ENCODE data around the gene KNCN. TPM values are rescaled to one million over a fixed set of nuclear protein-coding genes. Genes with fewer than 3 reads are reported as not detected.

Gene KNCN
- total and polyA plus RNA-seq, 2 donors (not counting 1 experiment from before 2014, with no cell fraction given) = not detected

DNA sequence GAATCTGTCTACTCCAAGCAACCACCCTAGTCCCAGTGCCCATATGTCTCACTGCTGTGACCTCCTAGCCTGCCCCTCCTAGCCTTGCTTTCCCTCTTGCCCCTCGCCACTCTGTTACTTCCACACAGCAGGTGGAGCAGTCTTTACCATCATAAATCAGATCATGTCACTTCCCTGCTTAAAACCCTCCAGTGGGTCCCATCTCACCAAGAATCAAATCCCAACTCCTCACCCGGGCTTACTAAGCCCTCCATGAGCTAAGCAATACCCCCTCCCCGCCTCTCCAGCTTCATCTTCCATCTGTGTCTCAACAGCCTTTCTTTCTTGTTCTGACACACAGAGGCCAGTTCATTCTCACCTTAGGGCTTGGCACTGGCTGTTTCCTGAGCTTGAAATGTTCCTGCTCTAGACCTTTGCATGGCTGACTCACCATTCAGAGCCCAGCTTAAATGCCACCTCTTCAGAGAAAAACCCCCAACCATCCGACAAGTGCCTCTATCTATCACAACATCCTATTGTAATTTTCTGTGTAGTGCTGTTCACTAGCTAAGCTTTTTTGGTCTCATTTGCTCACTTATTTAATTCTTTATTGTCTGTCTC lies 22.3 kb downstream of the KNCN start:
- peaks cover 3% of the 10 kb centered on the region for H3K4me1 Mint-ChIP-seq
- no peaks in the 10 kb centered on the region for H3K79me2 ChIP-seq (ENCODE audit: control insufficient read depth, insufficient read depth, low read length)
- no peak overlapping the region for H3K27ac Mint-ChIP-seq
- no peaks in the 10 kb centered on the region for H3K9me3 ChIP-seq (ENCODE audit: control extremely low read depth in 1 of 3, control insufficient read depth in 2 of 3, insufficient read depth in 1 of 3, low read length in 2 of 3)
- H4K20me1 ChIP-seq (ENCODE audit: control insufficient read depth, insufficient read depth, low read length, poor library complexity, severe bottlenecking) = no peaks in the 10 kb centered on the region
- WGBS (ENCODE audit: insufficient coverage) = 66% methylated on average over 3 of the region's 4 CpGs
- no peak overlapping the region for H3K4me3 ChIP-seq (ENCODE audit: control extremely low read depth in 1 of 5, extremely low read depth in 1 of 5, insufficient read depth in 1 of 5, low read depth in 2 of 5, low read length in 4 of 5)
- intact Hi-C loops (cut with micrococcal nuclease) = loop anchor here (2.0 kb wide), 1 partner anchor 52 kb away; no protein-coding TSS in a partner anchor
- no peak for TF ChIP-seq EZH2 (IDR thresholded peaks at IDR 0.05; ENCODE audit: borderline replicate concordance, insufficient read depth, low read depth, low read length, poor library complexity, severe bottlenecking)
- TF ChIP-seq, protein P1, sequence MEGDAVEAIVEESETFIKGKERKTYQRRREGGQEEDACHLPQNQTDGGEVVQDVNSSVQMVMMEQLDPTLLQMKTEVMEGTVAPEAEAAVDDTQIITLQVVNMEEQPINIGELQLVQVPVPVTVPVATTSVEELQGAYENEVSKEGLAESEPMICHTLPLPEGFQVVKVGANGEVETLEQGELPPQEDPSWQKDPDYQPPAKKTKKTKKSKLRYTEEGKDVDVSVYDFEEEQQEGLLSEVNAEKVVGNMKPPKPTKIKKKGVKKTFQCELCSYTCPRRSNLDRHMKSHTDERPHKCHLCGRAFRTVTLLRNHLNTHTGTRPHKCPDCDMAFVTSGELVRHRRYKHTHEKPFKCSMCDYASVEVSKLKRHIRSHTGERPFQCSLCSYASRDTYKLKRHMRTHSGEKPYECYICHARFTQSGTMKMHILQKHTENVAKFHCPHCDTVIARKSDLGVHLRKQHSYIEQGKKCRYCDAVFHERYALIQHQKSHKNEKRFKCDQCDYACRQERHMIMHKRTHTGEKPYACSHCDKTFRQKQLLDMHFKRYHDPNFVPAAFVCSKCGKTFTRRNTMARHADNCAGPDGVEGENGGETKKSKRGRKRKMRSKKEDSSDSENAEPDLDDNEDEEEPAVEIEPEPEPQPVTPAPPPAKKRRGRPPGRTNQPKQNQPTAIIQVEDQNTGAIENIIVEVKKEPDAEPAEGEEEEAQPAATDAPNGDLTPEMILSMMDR (IDR thresholded peaks at IDR 0.05) = no peak
- H3K4me1 ChIP-seq (ENCODE audit: control insufficient read depth in 2 of 2, insufficient read depth in 2 of 2, low read length in 2 of 2) = peaks cover 0 to 6% of the 10 kb centered on the region in 2 donors
- POLR2A ChIA-PET = interaction anchor here (0.6 kb wide), 1 partner anchor 57 kb away, joined by 4 read pairs; no protein-coding TSS in a partner anchor
- H3K4me3 Mint-ChIP-seq = no peak overlapping the region
- CTCF ChIA-PET = interaction anchor here (0.6 to 8.2 kb wide), 12 partner anchors 10 to 198 kb away, joined by 3 to 122 read pairs (median 4); no protein-coding TSS in a partner anchor
- H3K27me3 Mint-ChIP-seq = peaks cover 63% of the 10 kb centered on the region
- H3K9me3 Mint-ChIP-seq (ENCODE audit: insufficient read depth) = no peaks in the 10 kb centered on the region
- DNase-seq = no peak
- no peak overlapping the region for H3K4me2 ChIP-seq (replicated peaks; ENCODE audit: low read depth, low read length, poor library complexity, severe bottlenecking)
- no peaks in the 10 kb centered on the region for H3K36me3 ChIP-seq (replicated peaks in 1 of 2; ENCODE audit: control extremely low read depth in 1 of 2, control insufficient read depth in 1 of 2, extremely low read depth in 1 of 2, insufficient read depth in 2 of 2, low read length in 1 of 2)
- H3K27me3 ChIP-seq (replicated peaks in 1 of 4; ENCODE audit: control extremely low read depth in 1 of 4, control insufficient read depth in 3 of 4, insufficient read depth in 4 of 4, low read length in 3 of 4) = peaks cover 0 to 45% (median 13%) of the 10 kb centered on the region in 4 experiments
- H3K9ac ChIP-seq (ENCODE audit: low read length) = no peak overlapping the region
- ATAC-seq (ENCODE audit: low read depth) = no peak
- no peak overlapping the region for H2AFZ ChIP-seq (ENCODE audit: insufficient read depth, low read depth, low read length, poor library complexity, severe bottlenecking)
- H3K27ac ChIP-seq (ENCODE audit: low read length in 2 of 2) = no peak overlapping the region

DNA sequence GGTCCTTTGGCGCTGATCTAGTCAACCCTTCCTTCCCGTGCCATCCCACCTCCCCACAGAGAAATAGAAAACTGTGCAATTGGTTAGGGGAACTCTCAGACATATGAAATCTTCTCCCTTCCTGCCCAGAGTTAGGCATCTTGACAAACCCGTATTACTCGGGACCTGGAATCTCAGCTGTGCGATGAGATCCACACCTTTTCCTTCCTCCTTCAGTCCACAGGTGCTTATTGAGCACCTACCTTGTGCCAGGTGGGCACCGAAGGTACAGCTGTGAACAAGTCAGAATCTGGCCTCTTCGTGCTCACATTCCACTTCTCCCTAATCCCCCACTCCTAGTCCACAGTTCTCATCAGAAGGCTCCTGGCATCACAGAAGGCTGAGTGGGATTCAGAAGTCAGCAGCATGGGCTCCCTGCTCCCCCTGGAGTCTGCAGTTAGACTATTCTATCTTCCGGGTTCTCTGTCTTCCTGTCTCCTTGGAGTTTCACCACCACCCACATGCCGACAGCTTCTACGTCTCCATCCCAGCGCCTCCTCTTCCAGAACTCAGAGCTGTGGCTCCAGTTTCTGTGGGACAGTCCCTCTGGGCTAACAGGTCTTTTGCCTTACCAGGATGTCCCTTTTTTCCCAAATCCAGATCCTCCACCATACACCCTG lies 23.0 kb downstream of the KNCN start:
- TF ChIP-seq, protein P1 (IDR thresholded peaks at IDR 0.05) = no peak
- no peak for TF ChIP-seq EZH2 (IDR thresholded peaks at IDR 0.05; ENCODE audit: borderline replicate concordance, insufficient read depth, low read depth, low read length, poor library complexity, severe bottlenecking)
- Histone ChIP-seq H3K4me1 (ENCODE audit: control insufficient read depth in 2 of 2, insufficient read depth in 2 of 2, low read length in 2 of 2) (peaks cover 0 to 1% of the 10 kb centered on the region in 2 donors), H3K36me3 (replicated peaks in 1 of 2; ENCODE audit: control extremely low read depth in 1 of 2, control insufficient read depth in 1 of 2, extremely low read depth in 1 of 2, insufficient read depth in 2 of 2, low read length in 1 of 2) (no peaks in the 10 kb centered on the region), H3K27me3 (replicated peaks in 1 of 4; ENCODE audit: control extremely low read depth in 1 of 4, control insufficient read depth in 3 of 4, insufficient read depth in 4 of 4, low read length in 3 of 4) (peaks cover 0 to 41% (median 9%) of the 10 kb centered on the region in 4 experiments), H3K9me3 (ENCODE audit: control extremely low read depth in 1 of 3, control insufficient read depth in 2 of 3, insufficient read depth in 1 of 3, low read length in 2 of 3) (no peaks in the 10 kb centered on the region), H3K79me2 (ENCODE audit: control insufficient read depth, insufficient read depth, low read length) (no peaks in the 10 kb centered on the region), H2AFZ (ENCODE audit: insufficient read depth, low read depth, low read length, poor library complexity, severe bottlenecking) (no peak overlapping the region), H3K4me3 (ENCODE audit: control extremely low read depth in 1 of 5, extremely low read depth in 1 of 5, insufficient read depth in 1 of 5, low read depth in 2 of 5, low read length in 4 of 5) (no peak overlapping the region), H3K9ac (ENCODE audit: low read length) (no peak overlapping the region), H3K4me2 (replicated peaks; ENCODE audit: low read depth, low read length, poor library complexity, severe bottlenecking) (no peak overlapping the region), H4K20me1 (ENCODE audit: control insufficient read depth, insufficient read depth, low read length, poor library complexity, severe bottlenecking) (no peaks in the 10 kb centered on the region), H3K27ac (ENCODE audit: low read length in 2 of 2) (no peak overlapping the region)
- H3K4me1 Mint-ChIP-seq = no peaks in the 10 kb centered on the region
- no peak overlapping the region for H3K27ac Mint-ChIP-seq
- DNase-seq (no peak), ATAC-seq (ENCODE audit: low read depth) (no peak)
- peaks cover 58% of the 10 kb centered on the region for H3K27me3 Mint-ChIP-seq
- H3K4me3 Mint-ChIP-seq = no peak overlapping the region
- H3K9me3 Mint-ChIP-seq (ENCODE audit: insufficient read depth) = no peaks in the 10 kb centered on the region
- 43% methylated on average over 10 of the region's 11 CpGs for WGBS (ENCODE audit: insufficient coverage)
- intact Hi-C loops (cut with micrococcal nuclease) = loop anchor here (1.0 to 2.0 kb wide), 3 partner anchors 52 to 122 kb away; no protein-coding TSS in a partner anchor
- ChIA-PET POLR2A (no interaction called here), CTCF (interaction anchor here (0.6 to 8.2 kb wide), 13 partner anchors 11 to 199 kb away, joined by 3 to 122 read pairs (median 3); no protein-coding TSS in a partner anchor)
